HCT116 (cell line): Measurements from ENCODE around the gene ZNF655. TPM values are rescaled to one million over a fixed set of nuclear protein-coding genes. Genes with fewer than 3 reads are reported as not detected.

Experiments
- ATAC-seq: fragments of 200-7000 bp; cut with Tn5 transposase; 2 replicates; pipeline ENCODE4 v1.9.1; 2020; ENCODE audit warnings: mild to moderate bottlenecking, moderate library complexity
- BruUV-seq: library from RNA; stranded (reverse); fragments of 400-500 nt; replicated peaks from 2 replicates; lab custom pipeline; 2021; lab: Mats Ljungman, UMichigan
- CTCF ChIA-PET: fragments of 300-600 bp; sonication (Branson Sonifier 250); formaldehyde crosslinking; loops from one replicate; lab custom pipeline; 2021; ENCODE audit warnings: antibody characterized with exemption; lab: Charles Lee
- POLR2A ChIA-PET: fragments of 300-600, 350-600 bp; sonication (Branson Sonifier 250); formaldehyde crosslinking; loops from one replicate; lab custom pipeline; 2021; ENCODE audit warnings: antibody characterized with exemption; lab: Charles Lee
- RAD21 ChIA-PET, 2 experiments: fragments of 300-600 bp; sonication (Branson Sonifier 250); formaldehyde crosslinking; loops; one replicate each; lab custom pipeline; 2023; ENCODE audit warnings: low total read pairs in 2 of 2; ENCODE audit not compliant: uncharacterized antibody in 2 of 2, unreplicated experiment in 2 of 2, low non-redundant PET in 1 of 2; lab: Charles Lee
- DNase-seq: peaks from one replicate; pipeline ENCODE4 v3.0.0-alpha.2; 2010; ENCODE audit warnings: low read depth, low spot score
- H2AFZ ChIP-seq: fragments of 200-600 bp; shearing (Covaris generic), sonication (generic); 2 replicates; pipeline ENCODE4 v1.6.1; 2017; ENCODE audit warnings: low read depth, mixed run types, mixed read lengths, antibody characterized with exemption, low read length; ENCODE audit not compliant: poor library complexity, severe bottlenecking
- H3K27ac ChIP-seq: 2 replicates; pipeline ENCODE4 v1.5.1; 2012; ENCODE audit warnings: low read depth, low read length
- H3K27me3 ChIP-seq: fragments of 200-600 bp; sonication (generic); 2 replicates; pipeline ENCODE4 v1.6.1; 2016; ENCODE audit warnings: mixed run types, low read length, mixed read lengths; ENCODE audit not compliant: insufficient read depth
- H3K36me3 ChIP-seq, 2 experiments: fragments of 200-500 bp in 1 of 2; fragments of 200-600 bp in 1 of 2; sonication (Bioruptor generic) in 1 of 2; sonication (generic) in 1 of 2; 2 replicates each; pipeline versions ENCODE4 v1.5.1 to v1.6.1; 2014 to 2016; ENCODE audit warnings: low read length in 2 of 2, inconsistent platforms in 1 of 2, mixed read lengths in 1 of 2, mixed run types in 1 of 2; ENCODE audit not compliant: insufficient read depth in 2 of 2, control insufficient read depth in 1 of 2
- H3K4me1 ChIP-seq, 2 experiments: fragments of 200-600 bp in 1 of 2; sonication (generic) in 1 of 2; 2 replicates each; pipeline versions ENCODE4 v1.5.1 to v1.6.1; 2012 to 2017; ENCODE audit warnings: low read length in 2 of 2, inconsistent platforms in 1 of 2, mild to moderate bottlenecking in 1 of 2, mixed read lengths in 1 of 2, mixed run types in 1 of 2, moderate library complexity in 1 of 2; ENCODE audit not compliant: insufficient read depth in 2 of 2, control insufficient read depth in 1 of 2
- H3K4me2 ChIP-seq: fragments of 200-600 bp; sonication (generic); 2 replicates; pipeline ENCODE4 v1.6.1; 2017; ENCODE audit warnings: mixed run types, low read length, mixed read lengths
- H3K4me3 ChIP-seq, 2 experiments: fragments of 200-600 bp in 1 of 2; sonication (generic) in 1 of 2; replicated peaks in 1 of 2; 2 replicates each; pipeline ENCODE4 v1.5.1; 2011 to 2016; ENCODE audit warnings: low read length in 2 of 2, control low read depth in 1 of 2, low read depth in 1 of 2, mild to moderate bottlenecking in 1 of 2, mixed read lengths in 1 of 2, mixed run types in 1 of 2
- H3K79me2 ChIP-seq: fragments of 200-600 bp; sonication (generic); 2 replicates; pipeline ENCODE4 v1.6.1; 2017; ENCODE audit warnings: mild to moderate bottlenecking, mixed run types, low read length, moderate library complexity, mixed read lengths; ENCODE audit not compliant: insufficient read depth
- H3K9ac ChIP-seq: fragments of 200-600 bp; sonication (generic); 2 replicates; pipeline ENCODE4 v1.6.1; 2016; ENCODE audit warnings: low read length, mixed read lengths
- H3K9me2 ChIP-seq: fragments of 200-600 bp; sonication (generic), shearing (Covaris generic); 2 replicates; pipeline ENCODE4 v1.6.1; 2017; ENCODE audit warnings: mixed run types, mild to moderate bottlenecking, moderate library complexity; ENCODE audit not compliant: insufficient read depth
- H3K9me3 ChIP-seq, 2 experiments: fragments of 200-500 bp in 1 of 2; fragments of 200-600 bp in 1 of 2; sonication (Bioruptor generic) in 1 of 2; sonication (generic) in 1 of 2; 2 replicates each; pipeline ENCODE4 v1.6.1; 2014 to 2017; ENCODE audit warnings: low read length in 2 of 2, mixed read lengths in 2 of 2, inconsistent platforms in 1 of 2, low read depth in 1 of 2, mild to moderate bottlenecking in 1 of 2, mixed run types in 1 of 2, moderate library complexity in 1 of 2; ENCODE audit not compliant: control insufficient read depth in 1 of 2, insufficient read depth in 1 of 2
- H4K20me1 ChIP-seq: fragments of 200-600 bp; sonication (generic), shearing (Covaris generic); 2 replicates; pipeline ENCODE4 v1.6.1; 2017; ENCODE audit warnings: mixed run types, mild to moderate bottlenecking, moderate library complexity; ENCODE audit not compliant: insufficient read depth
- ATF3 ChIP-seq: IDR thresholded peaks from 2 replicates; pipeline ENCODE4 v1.6.1; 2012
- CBX3 ChIP-seq: IDR thresholded peaks from 2 replicates; pipeline ENCODE4 v1.6.1; 2012; ENCODE audit warnings: low read depth
- ELF1 ChIP-seq: IDR thresholded peaks from 2 replicates; pipeline ENCODE4 v1.6.1; 2012; ENCODE audit warnings: low read depth, borderline replicate concordance
- EZH2 ChIP-seq: fragments of 200-600 bp; sonication (generic); IDR thresholded peaks from 2 replicates; pipeline ENCODE4 v1.6.1; 2017; ENCODE audit warnings: antibody characterized with exemption, mixed run types
- EZH2phosphoT487 ChIP-seq: fragments of 200-600 bp; IDR thresholded peaks from 2 replicates; pipeline ENCODE4 v1.6.1; 2018; ENCODE audit warnings: antibody characterized with exemption, borderline replicate concordance
- FOSL1 ChIP-seq: IDR thresholded peaks from 2 replicates; pipeline ENCODE4 v1.6.1; 2012; ENCODE audit warnings: low read depth
- MAX ChIP-seq: IDR thresholded peaks from 2 replicates; pipeline ENCODE4 v1.6.1; 2012
- POLR2AphosphoS5 ChIP-seq: IDR thresholded peaks from 2 replicates; pipeline ENCODE4 v1.6.1; 2011; ENCODE audit warnings: mild to moderate bottlenecking, low read depth, low read length, moderate library complexity
- RAD21 ChIP-seq: IDR thresholded peaks from 2 replicates; pipeline ENCODE4 v1.6.1; 2012; ENCODE audit warnings: low read depth, mild to moderate bottlenecking
- SP1 ChIP-seq: IDR thresholded peaks from 2 replicates; pipeline ENCODE4 v1.6.1; 2012; ENCODE audit warnings: low read depth
- intact Hi-C: fragments of 100-400 bp; cut with micrococcal nuclease; formaldehyde crosslinking; loops from 2 replicates; pipeline ENCODE4 v1.10.0; 2022
- total RNA-seq: library from RNA; stranded (reverse); gene quantifications from one replicate; pipeline ENCODE4 v1.2.1, GENCODE V29; 2021; ENCODE audit not compliant: unreplicated experiment

Gene ZNF655
- total RNA-seq, 1 experiment from 2014 or later: 45.0 TPM

- Histone ChIP-seq H3K9me3 (no peaks in the 10 kb centered on the region), H3K27ac (no peak overlapping the region), H3K4me1 (peaks cover 9 to 24% of the 10 kb centered on the region in 2 experiments), H3K79me2 (peaks cover 46% of the 10 kb centered on the region), H3K9ac (no peak overlapping the region), H3K9me2 (no peaks in the 10 kb centered on the region), H3K4me3 (no peak overlapping the region), H3K4me2 (no peak overlapping the region), H3K36me3 (peaks cover 37 to 41% of the 10 kb centered on the region in 2 experiments; a peak in 3 of 4 replicates), H3K27me3 (no peaks in the 10 kb centered on the region), H2AFZ (no peak overlapping the region), H4K20me1 (no peaks in the 10 kb centered on the region)
- POLR2A ChIA-PET: no interaction called here
- RAD21 ChIA-PET: no interaction called here
- intact Hi-C loops: loop anchor here (5.0 to 10.0 kb wide), 3 partner anchors 62 to 117 kb away; partner anchors contain the start of genes ZKSCAN5, ZNF394 and ZNF655
- TF ChIP-seq MAX (no peak), RAD21 (no peak), POLR2AphosphoS5 (no peak), ELF1 (no peak), EZH2phosphoT487 (no peak), CBX3 (no peak)
- DNase-seq: no peak
- CTCF ChIA-PET: no interaction called here
- BruUV-seq: no TSS peak
- ATAC-seq: no peak
Observed at GRCh38 chr7:99619571-99620130, 61.2 kb downstream of the ZNF655 start.

- BruUV-seq: no TSS peak
- no peak for ATAC-seq
- no peak overlapping the region for H3K4me2 ChIP-seq
- H3K9me3 ChIP-seq: no peaks in the 10 kb centered on the region
- H4K20me1 ChIP-seq: no peaks in the 10 kb centered on the region
- DNase-seq: no peak
- peaks cover 6 to 19% of the 10 kb centered on the region in 2 experiments for H3K4me1 ChIP-seq
- H3K36me3 ChIP-seq: peaks cover 49 to 51% of the 10 kb centered on the region in 2 experiments; a peak in 3 of 4 replicates
- H3K4me3 ChIP-seq: no peak overlapping the region
- intact Hi-C loops: no loop called here
- ChIA-PET POLR2A (no interaction called here), CTCF (no interaction called here), RAD21 (no interaction called here)
- H2AFZ ChIP-seq: no peak overlapping the region
- H3K9ac ChIP-seq: no peak overlapping the region
- H3K79me2 ChIP-seq: peaks cover 58% of the 10 kb centered on the region
- H3K9me2 ChIP-seq: no peaks in the 10 kb centered on the region
- no peak overlapping the region for H3K27ac ChIP-seq
- TF ChIP-seq ATF3 (no peak), SP1 (no peak), EZH2 (no peak), FOSL1 (no peak)
- no peaks in the 10 kb centered on the region for H3K27me3 ChIP-seq
Observed at GRCh38 chr7:99621271-99621670, 62.8 kb downstream of the ZNF655 start.
